HG03521 (cell line): ENCODE results near the gene SMIM43.
A peak's percentile ranks its signal among the peaks of the same experiment; 100 is the strongest.
"Not testable (repeated sequence)": the region's sequence is repeated elsewhere in the genome, so short reads cannot be mapped to it uniquely, and the experiment has no call there.

ENCODE experiments used
- ATAC-seq: cut with Tn5 transposase; IDR thresholded peaks from one replicate; pipeline ENCODE4 v1.9.1; 2021; ENCODE audit warnings: mild to moderate bottlenecking, moderate library complexity; ENCODE audit not compliant: unreplicated experiment

Gene SMIM43

GRCh38 chr4:121784401-121784800, 19.4 kb upstream of the SMIM43 start:
- no peak for ATAC-seq

DNA sequence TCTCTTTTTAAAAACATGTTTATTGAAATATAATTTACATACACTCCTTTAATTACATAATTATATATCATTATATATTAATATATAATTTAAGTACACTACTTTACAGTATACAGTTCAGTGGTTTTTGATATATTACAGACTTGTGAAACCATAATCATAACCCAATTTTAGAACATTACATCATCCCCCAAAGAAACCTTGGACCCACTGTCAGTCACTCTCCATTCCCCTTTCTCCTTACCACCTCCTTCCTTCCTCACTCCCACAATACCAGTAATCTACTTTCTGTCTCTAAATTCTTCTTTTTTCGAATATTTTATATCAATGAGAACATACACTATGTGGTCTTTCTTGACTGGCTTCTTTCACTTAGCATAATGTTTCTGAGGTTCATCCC, 18.2 kb upstream of the SMIM43 start:
- ATAC-seq = no peak

DNA sequence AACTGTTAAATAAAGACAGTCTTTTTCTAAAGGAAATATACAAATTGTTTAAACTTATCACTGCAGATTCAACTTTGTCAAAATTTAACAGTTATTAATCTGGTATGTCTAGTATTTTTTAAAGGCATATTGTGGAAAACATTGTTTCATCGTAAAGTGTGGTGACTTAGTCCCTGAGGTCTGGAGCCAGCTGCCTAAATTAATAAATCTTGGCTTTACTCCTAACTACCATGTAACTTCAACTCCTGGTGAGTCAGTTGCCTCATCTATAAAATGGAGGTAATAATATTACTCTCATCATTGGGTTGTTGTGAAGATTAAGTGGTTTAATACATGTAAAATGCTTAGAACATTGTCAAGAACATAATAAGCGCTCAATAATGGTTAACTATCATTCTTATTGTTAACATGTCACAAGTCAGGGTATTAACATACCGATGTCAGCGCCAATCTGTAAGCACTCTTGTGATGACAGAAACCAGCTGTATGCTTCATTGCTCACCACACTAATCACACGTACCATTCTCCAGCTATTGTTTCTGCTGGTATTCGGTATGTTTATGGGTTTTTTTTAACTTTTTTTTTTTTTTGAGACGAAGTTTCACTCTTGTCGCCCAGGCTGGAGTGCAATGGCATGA, 14.1 kb upstream of the SMIM43 start:
- ATAC-seq = no peak

DNA sequence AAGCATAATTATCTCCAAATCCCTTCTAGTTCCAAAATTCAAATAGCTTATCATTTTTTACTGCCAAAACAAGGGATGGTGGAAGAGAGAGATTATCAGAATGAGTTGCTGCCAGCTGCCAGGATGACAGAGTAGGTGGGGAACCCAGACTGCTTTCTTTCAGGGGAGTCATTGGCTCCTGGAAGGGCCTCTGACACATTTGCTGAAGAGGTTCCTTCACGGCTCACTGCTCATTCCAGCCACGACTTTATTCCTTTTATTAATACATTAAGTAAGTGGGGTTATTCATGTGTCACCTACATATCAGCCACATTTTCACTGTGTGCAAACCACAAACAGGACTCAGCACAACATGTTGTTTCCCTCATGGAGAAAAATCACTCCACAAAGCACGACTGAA, 12.7 kb upstream of the SMIM43 start:
- peak; percentile 50 for ATAC-seq

DNA sequence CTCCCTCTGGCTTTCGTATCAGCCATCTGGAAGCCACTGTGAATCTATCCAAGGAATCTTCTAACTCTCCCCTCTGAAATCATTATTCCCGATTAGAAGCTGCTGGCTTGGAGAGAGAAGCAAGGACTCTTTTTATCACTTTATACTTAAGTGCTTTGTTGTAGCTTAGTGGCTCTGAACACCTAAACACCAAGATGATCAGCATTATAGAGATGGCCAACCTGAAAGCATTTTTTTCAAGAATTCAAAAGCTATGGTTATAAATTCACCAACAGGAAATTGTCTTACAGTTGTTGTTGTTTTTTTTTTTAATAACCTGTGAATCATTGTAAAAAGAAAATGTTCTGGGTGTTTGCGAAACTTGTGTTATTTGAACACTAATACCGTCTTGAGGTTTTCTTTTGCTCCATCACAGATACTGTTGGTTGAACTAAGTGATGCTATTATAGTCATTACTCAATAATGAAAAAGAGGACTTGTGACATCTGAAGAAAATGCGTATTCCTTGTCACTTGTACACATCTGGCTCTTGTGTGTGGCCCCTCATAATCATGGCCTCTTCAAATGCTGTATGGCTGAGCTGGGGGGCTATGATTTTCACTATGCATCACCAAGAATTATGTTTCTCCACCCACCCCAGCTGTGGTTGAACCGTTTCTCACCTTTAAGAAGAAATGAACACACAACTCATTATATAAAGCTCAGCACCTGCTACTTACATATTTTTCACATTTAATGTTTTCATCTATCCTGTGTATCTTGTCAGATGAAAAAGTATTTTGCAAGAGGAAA, 11.8 kb upstream of the SMIM43 start:
- ATAC-seq = no peak

GRCh38 chr4:121773883-121774282, 8.9 kb upstream of the SMIM43 start:
- ATAC-seq = no peak

DNA sequence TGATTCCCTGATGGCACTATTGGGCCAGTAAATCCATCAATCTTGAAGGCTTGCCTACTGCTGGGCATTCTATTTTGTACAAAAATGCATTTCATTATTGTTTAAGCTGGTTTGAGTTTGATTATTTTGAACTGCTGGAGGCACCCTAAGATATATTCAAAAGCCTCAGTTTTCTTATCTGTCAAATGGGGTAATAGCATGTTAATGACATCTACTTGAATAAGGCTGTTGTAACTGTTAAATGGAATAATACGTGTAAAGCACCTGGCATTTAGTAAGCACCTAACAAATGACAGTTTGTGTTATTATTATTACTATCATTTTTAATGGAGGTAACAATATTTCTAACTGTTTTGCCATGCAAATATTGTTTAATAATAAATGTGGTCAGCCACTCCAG, 6.9 kb upstream of the SMIM43 start:
- ATAC-seq = no peak

DNA sequence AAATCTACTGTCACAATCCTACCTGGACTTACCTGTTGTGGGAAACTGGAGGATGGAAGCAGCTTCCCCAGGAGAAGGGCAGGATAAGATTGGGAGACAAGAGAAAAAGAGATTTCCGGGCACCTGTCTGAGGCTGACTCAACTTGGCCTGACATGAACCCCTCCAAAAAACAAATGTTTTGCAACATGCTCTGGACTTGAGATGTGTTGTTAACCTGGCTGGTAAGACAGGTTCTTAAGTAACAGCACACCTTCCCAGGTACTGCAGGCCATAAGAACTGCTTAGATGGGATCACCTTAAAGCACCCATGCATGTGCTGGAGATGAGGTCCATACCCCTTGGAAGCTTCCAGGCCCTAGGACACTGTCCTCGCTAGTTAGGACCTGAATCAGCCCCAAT, 4.4 kb upstream of the SMIM43 start:
- no peak for ATAC-seq

GRCh38 chr4:121767166-121767565, 2.2 kb upstream of the SMIM43 start:
- ATAC-seq = no peak

GRCh38 chr4:121765971-121766538, 1.1 kb upstream of the SMIM43 start:
- no peak for ATAC-seq

DNA sequence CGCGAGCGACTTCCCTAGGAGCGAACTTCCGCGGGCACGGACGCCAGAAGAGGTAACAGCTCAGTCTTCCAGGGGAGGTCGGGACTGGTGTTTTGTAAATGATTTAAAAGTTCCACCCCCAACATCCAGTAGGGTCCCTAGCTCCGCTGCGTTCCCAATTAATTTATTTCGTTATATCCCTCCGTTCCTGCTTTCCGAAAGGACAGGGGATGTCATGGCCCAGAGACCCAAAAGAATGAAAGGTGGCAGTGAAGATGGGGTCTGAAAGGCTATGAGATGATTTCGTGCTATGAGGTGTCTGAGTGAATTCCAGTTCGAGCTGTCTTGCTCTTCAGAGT, 373 bp upstream of the SMIM43 start:
- ATAC-seq = no peak

GRCh38 chr4:121764303-121764701, 662 bp downstream of the SMIM43 start:
- no peak for ATAC-seq

GRCh38 chr4:121760205-121760604, 4.8 kb downstream of the SMIM43 start:
- no peak for ATAC-seq

DNA sequence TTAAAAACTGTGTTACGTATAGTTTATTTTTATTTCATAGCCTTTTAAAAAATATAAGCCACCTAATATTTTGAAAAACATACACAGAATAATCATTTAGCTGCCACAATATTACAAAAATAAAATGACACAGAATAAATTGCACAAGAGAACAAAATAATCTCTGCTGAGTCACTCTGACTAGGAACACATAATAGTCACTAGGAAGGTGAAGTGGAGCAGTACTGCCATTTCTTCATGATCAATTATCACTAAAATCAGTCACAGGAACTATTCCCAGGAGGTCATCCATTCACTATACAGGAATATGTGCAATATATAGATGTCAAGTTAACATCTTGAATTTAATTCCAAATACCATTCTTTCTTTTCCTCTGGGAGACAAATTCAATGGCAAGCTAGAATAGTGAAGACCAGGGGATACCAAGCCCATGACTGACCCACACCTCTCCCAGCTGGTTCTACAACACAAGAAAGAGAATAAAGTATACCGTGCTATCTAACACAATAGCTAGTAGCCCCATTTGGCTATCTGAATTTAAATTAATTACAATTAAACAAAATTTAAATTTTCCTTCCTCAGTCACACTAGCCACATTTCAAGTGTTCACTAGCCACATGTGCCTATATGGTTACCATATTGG, 5.9 kb downstream of the SMIM43 start:
- no peak for ATAC-seq

- ATAC-seq = not testable (repeated sequence)
Measured at GRCh38 chr4:121752142-121752541, 12.8 kb downstream of the SMIM43 start.

DNA sequence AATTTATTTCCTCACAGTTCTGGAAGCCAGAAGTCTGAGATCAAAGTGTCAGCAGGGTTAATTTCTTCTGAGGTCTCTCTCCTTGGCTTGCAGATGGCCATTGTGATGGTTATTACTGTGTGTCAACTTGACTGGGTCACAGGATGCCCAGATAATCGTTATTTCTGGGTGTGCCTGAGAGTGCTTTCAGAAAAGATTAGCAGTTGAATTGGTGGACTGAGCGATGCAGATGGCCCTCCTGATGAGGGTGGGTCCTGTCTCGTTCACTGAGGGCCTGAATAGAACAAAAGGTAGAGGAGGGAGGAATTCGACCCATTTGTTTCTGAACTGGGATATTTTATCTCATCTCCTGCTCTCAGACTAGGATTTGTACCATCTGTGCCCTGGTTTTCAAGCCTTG, 15.7 kb downstream of the SMIM43 start:
- ATAC-seq = no peak

DNA sequence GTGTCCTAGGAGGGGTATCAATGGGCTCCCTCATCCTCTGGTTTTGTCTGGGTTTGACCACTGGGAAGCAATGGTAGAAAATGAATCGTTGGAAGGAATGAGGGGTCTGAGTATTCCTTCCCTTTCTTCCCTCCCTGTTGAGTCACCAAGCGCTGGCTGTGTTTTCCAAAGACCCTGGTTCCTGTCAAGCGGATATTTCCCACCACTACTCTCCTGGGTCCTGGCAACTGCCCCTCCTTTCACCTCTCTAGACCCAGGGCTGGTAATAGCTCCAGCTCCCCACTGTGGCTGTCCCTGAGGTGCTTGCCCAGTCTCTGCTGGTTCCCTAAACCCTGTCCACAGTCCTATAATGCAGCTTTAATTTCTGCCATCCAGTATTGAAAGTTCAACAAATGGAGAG, 22.2 kb downstream of the SMIM43 start:
- no peak for ATAC-seq

- no peak for ATAC-seq
Measured at GRCh38 chr4:121741751-121742150, 23.2 kb downstream of the SMIM43 start.

DNA sequence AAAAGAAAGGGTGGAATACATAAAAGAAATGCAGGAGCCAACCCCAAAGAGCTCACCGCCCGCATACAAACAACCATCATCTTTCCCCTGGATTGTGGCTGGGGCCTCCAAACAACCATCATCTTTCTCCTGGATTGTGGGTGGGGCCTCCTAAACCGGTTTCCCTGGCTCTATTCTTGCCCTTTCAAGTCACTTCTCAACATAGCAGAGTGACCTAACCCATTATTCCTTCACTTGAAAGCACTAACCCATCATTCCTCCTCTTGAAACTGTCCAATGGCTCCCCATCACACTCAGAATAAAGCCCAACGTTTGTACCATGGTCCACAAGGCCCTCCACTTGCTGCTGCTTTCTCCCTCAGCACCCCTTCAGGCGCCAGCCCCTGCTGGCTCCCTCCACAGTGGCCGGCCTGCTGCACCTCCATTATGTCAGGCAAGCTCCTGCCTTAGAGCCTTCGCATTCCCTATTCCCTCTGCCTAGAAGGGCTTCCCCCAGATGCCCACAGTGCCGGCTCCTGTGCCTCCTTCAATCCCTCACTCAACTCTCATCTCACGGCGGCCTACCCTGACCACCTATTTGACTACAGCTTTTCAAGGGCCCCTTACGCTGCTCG, 24.1 kb downstream of the SMIM43 start:
- ATAC-seq = no peak

- no peak for ATAC-seq
Measured at GRCh38 chr4:121739575-121739974, 25.4 kb downstream of the SMIM43 start.

DNA sequence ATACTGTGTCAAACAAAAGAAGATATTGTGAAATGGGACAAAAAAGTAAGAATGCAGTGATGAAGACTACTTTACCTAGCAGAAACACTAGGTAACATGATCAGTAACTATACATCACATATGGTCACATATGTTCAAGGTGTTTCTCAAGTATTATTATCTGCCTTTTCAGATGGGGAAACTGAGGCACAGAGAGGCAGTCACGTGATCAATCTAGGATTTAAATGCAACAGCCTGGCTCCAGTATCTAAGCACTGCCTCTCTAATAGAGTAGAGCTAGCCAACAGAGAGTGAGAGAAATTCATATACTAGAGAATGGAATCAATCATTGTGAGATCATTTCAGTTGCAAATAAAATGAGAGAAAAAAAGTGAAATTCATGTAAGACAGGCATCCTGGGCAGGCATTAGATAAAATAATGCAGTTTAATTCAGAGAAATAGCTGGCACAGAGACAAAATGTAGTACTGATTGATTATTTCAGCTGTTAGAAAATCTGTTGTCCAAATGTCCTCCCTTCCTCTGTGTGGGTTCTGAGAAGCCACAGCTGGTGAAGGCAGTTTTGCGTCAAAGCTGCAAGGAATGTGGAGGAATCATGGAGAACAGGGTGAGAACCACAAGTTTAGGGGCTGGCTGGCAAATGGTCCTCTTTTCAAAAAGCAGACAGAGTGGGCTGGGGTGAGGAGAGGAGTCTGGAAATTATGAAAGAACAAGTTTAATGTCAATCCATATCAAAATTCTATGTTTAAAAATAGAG, 26.0 kb downstream of the SMIM43 start:
- ATAC-seq = no peak
